ENCODE measurements around the gene SNX7.

- TF ChIP-seq, protein P1, sequence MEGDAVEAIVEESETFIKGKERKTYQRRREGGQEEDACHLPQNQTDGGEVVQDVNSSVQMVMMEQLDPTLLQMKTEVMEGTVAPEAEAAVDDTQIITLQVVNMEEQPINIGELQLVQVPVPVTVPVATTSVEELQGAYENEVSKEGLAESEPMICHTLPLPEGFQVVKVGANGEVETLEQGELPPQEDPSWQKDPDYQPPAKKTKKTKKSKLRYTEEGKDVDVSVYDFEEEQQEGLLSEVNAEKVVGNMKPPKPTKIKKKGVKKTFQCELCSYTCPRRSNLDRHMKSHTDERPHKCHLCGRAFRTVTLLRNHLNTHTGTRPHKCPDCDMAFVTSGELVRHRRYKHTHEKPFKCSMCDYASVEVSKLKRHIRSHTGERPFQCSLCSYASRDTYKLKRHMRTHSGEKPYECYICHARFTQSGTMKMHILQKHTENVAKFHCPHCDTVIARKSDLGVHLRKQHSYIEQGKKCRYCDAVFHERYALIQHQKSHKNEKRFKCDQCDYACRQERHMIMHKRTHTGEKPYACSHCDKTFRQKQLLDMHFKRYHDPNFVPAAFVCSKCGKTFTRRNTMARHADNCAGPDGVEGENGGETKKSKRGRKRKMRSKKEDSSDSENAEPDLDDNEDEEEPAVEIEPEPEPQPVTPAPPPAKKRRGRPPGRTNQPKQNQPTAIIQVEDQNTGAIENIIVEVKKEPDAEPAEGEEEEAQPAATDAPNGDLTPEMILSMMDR (IDR thresholded peaks at IDR 0.05), result no peak
- no peak for TF ChIP-seq ZFX (IDR thresholded peaks at IDR 0.05; ENCODE audit: borderline replicate concordance)
Measured at GRCh38 chr1:98709906-98710305, 48.4 kb downstream of the SNX7 start.
